B cell (primary cell): Measurements from ENCODE around the gene TEDC1.

Source experiments
- CTCF ChIP-seq: fragments of 200-600 bp; IDR thresholded peaks from one replicate; pipeline ENCODE4 v1.8.0; 2022; ENCODE audit warnings: antibody characterized with exemption, mild to moderate bottlenecking
- EZH2 ChIP-seq: IDR thresholded peaks from 2 replicates; pipeline ENCODE4 v1.6.1; 2012; ENCODE audit warnings: borderline replicate concordance, low read depth, mild to moderate bottlenecking, moderate library complexity, low read length; ENCODE audit not compliant: insufficient read depth, poor library complexity, severe bottlenecking

- no peak for TF ChIP-seq CTCF
- no peak for TF ChIP-seq EZH2
These were observed 44.1 kb upstream of the TEDC1 start for GRCh38 chr14:105446971-105447370.
